ENCODE measurements around the gene SLC30A3.
"Not testable (repeated sequence)": the region's sequence is repeated elsewhere in the genome, so short reads cannot be mapped to it uniquely, and the experiment has no call there.

The SLC30A3 gene

GRCh38 chr2:27271631-27272340 is 8.9 kb upstream of the SLC30A3 start:
- no peak for DNase-seq (ENCODE audit: low read depth, low spot score)
- no peaks in the 10 kb centered on the region for H3K9me3 ChIP-seq (ENCODE audit: control insufficient read depth, insufficient read depth, low read length)
- H3K4me1 ChIP-seq (ENCODE audit: control insufficient read depth, insufficient read depth, low read length), result no peaks in the 10 kb centered on the region
- H3K4me3 ChIP-seq (ENCODE audit: low read length), result no peak overlapping the region
- no peaks in the 10 kb centered on the region for H3K36me3 ChIP-seq (ENCODE audit: control insufficient read depth, insufficient read depth, low read length)
- H3K27ac ChIP-seq (ENCODE audit: low read length), result no peak overlapping the region
- no peaks in the 10 kb centered on the region; the same call in 1 of the 2 replicates for H3K27me3 ChIP-seq (ENCODE audit: control insufficient read depth, insufficient read depth, low read length)
- no CpG with 5 or more reads among the region's 11 CpGs for WGBS (ENCODE audit: insufficient coverage, insufficient read length)

- no peaks in the 10 kb centered on the region for H3K36me3 ChIP-seq (ENCODE audit: control insufficient read depth, insufficient read depth, low read length)
- no peak overlapping the region for H3K27ac ChIP-seq (ENCODE audit: low read length)
- H3K9me3 ChIP-seq (ENCODE audit: control insufficient read depth, insufficient read depth, low read length), result no peaks in the 10 kb centered on the region
- no peak overlapping the region for H3K4me3 ChIP-seq (ENCODE audit: low read length)
- no peaks in the 10 kb centered on the region for H3K4me1 ChIP-seq (ENCODE audit: control insufficient read depth, insufficient read depth, low read length)
- H3K27me3 ChIP-seq (ENCODE audit: control insufficient read depth, insufficient read depth, low read length), result peaks cover 4% of the 10 kb centered on the region; the same call in 1 of the 2 replicates
- WGBS (ENCODE audit: insufficient coverage, insufficient read length), result no CpG with 5 or more reads among the region's 2 CpGs
- DNase-seq (ENCODE audit: low read depth, low spot score), result no peak
Observed at GRCh38 chr2:27270670-27271069, 7.8 kb upstream of the SLC30A3 start.

GRCh38 chr2:27270131-27270530 is 7.3 kb upstream of the SLC30A3 start:
- DNase-seq (ENCODE audit: low read depth, low spot score), result no peak
- Histone ChIP-seq H3K9me3 (ENCODE audit: control insufficient read depth, insufficient read depth, low read length) (no peaks in the 10 kb centered on the region), H3K27ac (ENCODE audit: low read length) (no peak overlapping the region), H3K4me1 (ENCODE audit: control insufficient read depth, insufficient read depth, low read length) (no peaks in the 10 kb centered on the region), H3K36me3 (ENCODE audit: control insufficient read depth, insufficient read depth, low read length) (no peaks in the 10 kb centered on the region), H3K27me3 (ENCODE audit: control insufficient read depth, insufficient read depth, low read length) (peaks cover 9% of the 10 kb centered on the region; the same call in 1 of the 2 replicates), H3K4me3 (ENCODE audit: low read length) (no peak overlapping the region)
- WGBS (ENCODE audit: insufficient coverage, insufficient read length), result no CpG with 5 or more reads among the region's 3 CpGs

GRCh38 chr2:27268296-27268695 is 5.4 kb upstream of the SLC30A3 start:
- H3K4me1 ChIP-seq (ENCODE audit: control insufficient read depth, insufficient read depth, low read length); H3K36me3 ChIP-seq (ENCODE audit: control insufficient read depth, insufficient read depth, low read length); H3K9me3 ChIP-seq (ENCODE audit: control insufficient read depth, insufficient read depth, low read length); H3K27ac ChIP-seq (ENCODE audit: low read length); DNase-seq (ENCODE audit: low read depth, low spot score); H3K4me3 ChIP-seq (ENCODE audit: low read length): not testable (repeated sequence)
- peaks cover 24% of the 10 kb centered on the region for H3K27me3 ChIP-seq (ENCODE audit: control insufficient read depth, insufficient read depth, low read length)
- WGBS (ENCODE audit: insufficient coverage, insufficient read length), result no CpG with 5 or more reads among the region's 13 CpGs

DNA sequence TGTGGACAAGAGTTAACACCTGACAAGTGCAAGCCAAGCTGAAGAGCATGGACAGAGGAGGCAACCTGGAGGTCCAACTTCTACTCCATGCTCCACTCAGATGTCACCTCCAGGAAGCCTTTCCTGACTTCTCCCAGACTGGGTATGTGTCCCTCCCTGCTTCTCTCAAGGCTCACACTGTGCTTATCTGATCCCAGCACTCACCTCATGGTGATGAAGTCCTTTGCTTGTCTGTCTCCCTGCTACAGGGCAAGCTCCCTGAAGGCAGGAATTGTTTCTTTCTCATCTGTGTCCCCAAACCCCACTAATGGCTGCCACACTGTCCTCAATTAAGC is 2.7 kb upstream of the SLC30A3 start:
- Histone ChIP-seq H3K36me3 (ENCODE audit: control insufficient read depth, insufficient read depth, low read length) (no peaks in the 10 kb centered on the region), H3K9me3 (ENCODE audit: control insufficient read depth, insufficient read depth, low read length) (no peaks in the 10 kb centered on the region), H3K4me1 (ENCODE audit: control insufficient read depth, insufficient read depth, low read length) (peaks cover 4% of the 10 kb centered on the region; the same call in 1 of the 2 replicates), H3K27ac (ENCODE audit: low read length) (no peak overlapping the region), H3K27me3 (ENCODE audit: control insufficient read depth, insufficient read depth, low read length) (peaks cover 40% of the 10 kb centered on the region), H3K4me3 (ENCODE audit: low read length) (no peak overlapping the region)
- DNase-seq (ENCODE audit: low read depth, low spot score), result no peak

DNA sequence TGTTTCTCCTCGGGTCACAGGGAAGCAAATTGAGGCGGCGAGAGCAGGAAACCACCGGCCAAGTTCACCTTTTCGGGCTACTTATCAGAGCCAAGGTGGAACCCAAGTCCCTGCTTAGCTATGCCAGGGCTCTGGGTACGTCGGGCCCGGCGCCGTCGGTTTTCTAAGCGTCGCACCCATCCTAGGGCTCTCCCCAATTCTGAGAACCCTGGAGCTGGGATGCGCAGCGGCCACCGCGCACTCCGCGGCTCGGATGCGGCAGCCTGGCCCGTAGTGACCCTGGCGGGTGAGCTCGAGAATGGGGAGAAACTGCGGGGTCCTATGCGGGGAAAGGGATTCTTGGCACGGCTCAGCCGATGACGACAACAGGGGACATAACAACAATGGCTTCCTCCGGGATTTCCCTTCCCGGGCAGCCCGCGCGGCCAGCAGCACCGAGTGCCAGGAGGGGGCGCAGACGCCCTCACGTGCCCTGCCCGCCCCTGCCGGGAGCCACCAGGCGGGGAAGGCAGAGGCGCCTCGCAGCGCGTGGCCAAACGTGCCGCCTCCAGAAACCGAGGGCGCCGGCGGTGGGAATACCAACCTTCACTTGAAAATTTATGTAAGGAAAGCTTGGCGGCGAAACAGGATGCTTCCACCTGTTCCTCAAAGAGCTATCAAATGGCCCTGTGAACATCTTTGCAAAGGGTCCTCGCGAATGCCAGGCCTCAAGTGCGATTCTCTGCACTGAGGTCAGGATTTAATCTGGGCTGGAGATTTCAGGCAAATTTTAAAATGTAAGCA is 2.1 kb upstream of the SLC30A3 start:
- no CpG with 5 or more reads among the region's 56 CpGs for WGBS (ENCODE audit: insufficient coverage, insufficient read length)
- peaks cover 4% of the 10 kb centered on the region; the same call in 1 of the 2 replicates for H3K4me1 ChIP-seq (ENCODE audit: control insufficient read depth, insufficient read depth, low read length)
- H3K36me3 ChIP-seq (ENCODE audit: control insufficient read depth, insufficient read depth, low read length), result no peaks in the 10 kb centered on the region
- no peak overlapping the region for H3K27ac ChIP-seq (ENCODE audit: low read length)
- H3K9me3 ChIP-seq (ENCODE audit: control insufficient read depth, insufficient read depth, low read length), result no peaks in the 10 kb centered on the region
- peaks cover 40% of the 10 kb centered on the region for H3K27me3 ChIP-seq (ENCODE audit: control insufficient read depth, insufficient read depth, low read length)
- peak overlapping the region; percentile 38; the same call in 1 of the 2 replicates for H3K4me3 ChIP-seq (ENCODE audit: low read length)
- DNase-seq (ENCODE audit: low read depth, low spot score), result no peak

DNA sequence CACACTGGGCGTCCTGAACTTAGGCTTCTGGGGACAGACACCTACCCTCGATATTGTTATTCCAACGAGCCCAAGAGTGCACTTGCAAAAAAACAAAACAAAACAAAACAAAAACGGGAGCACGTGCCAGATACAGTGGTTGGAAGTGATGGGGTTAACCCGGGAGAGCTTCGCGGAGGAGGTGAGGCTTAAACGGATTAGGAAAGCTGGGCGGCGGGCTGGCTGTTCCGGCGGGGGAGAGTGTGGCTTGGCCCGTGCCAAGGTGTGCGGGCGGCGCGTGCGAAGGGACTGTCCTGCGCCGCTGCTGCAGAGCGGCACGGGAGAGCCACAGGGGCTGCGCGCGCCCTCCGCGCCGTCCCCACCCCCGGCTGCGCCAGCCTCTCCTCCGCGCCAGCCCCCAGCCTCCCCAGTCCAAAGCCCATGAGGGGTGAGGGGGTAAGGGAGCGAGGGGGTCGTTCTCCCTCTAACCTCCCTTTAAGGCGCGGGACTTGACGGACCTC is 1.5 kb upstream of the SLC30A3 start:
- Histone ChIP-seq H3K36me3 (ENCODE audit: control insufficient read depth, insufficient read depth, low read length) (no peaks in the 10 kb centered on the region), H3K27me3 (ENCODE audit: control insufficient read depth, insufficient read depth, low read length) (peaks cover 40% of the 10 kb centered on the region), H3K9me3 (ENCODE audit: control insufficient read depth, insufficient read depth, low read length) (no peaks in the 10 kb centered on the region), H3K4me3 (ENCODE audit: low read length) (peak overlapping the region; percentile 38; the same call in 1 of the 2 replicates), H3K27ac (ENCODE audit: low read length) (no peak overlapping the region), H3K4me1 (ENCODE audit: control insufficient read depth, insufficient read depth, low read length) (peaks cover 4% of the 10 kb centered on the region; the same call in 1 of the 2 replicates)
- DNase-seq (ENCODE audit: low read depth, low spot score), result no peak
- no CpG with 5 or more reads among the region's 38 CpGs for WGBS (ENCODE audit: insufficient coverage, insufficient read length)

DNA sequence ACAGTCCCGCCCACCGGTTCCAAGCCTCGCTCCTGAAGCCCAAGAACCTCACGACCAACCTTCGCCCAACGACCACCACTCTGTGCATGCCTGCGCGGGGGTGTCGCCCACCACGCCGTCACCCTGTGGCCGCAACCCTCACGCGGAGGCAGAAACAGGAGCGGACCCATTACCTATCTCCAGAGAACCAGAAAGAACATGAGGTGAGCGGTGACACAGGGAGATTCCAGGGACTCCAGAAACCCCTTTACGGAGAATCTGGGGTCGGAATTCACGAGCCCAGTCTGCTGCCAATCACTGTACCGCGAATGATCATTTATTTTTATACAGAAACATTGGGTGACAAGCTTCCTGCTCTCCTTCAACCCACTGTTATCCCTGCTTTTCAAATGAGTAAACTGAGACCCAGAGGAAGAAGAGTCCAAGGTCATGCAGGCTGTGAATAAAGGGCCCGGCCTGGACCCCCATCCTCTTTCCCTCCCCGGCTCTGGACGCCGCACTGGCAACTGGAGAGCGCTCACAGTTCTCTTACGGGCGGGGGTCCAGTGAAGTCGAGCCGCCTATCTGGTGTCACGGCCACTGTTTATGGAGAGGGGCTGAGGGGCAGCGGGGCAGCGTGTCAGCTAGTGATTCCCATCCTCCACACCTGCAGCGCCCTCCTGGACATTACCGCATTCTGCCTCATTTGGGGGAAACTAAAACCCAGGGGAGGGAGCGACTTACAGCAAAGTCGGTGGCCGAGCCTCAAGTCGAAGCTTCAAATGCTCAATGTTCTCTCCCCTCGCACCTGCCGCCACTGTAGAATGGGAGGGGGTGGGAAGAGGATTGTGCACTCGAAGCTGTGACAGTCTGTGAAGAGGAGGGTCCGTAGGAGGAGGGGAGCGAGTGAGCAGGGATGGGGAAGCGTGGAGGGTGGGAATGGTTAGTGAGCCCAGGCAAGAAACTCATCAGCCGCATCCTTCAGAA is 723 bp upstream of the SLC30A3 start:
- H3K9me3 ChIP-seq (ENCODE audit: control insufficient read depth, insufficient read depth, low read length), result no peaks in the 10 kb centered on the region
- peak overlapping the region; percentile 81; the same call in 1 of the 2 replicates for H3K4me3 ChIP-seq (ENCODE audit: low read length)
- no peaks in the 10 kb centered on the region for H3K36me3 ChIP-seq (ENCODE audit: control insufficient read depth, insufficient read depth, low read length)
- peaks cover 4% of the 10 kb centered on the region; the same call in 1 of the 2 replicates for H3K4me1 ChIP-seq (ENCODE audit: control insufficient read depth, insufficient read depth, low read length)
- WGBS (ENCODE audit: insufficient coverage, insufficient read length), result no CpG with 5 or more reads among the region's 46 CpGs
- H3K27me3 ChIP-seq (ENCODE audit: control insufficient read depth, insufficient read depth, low read length), result peaks cover 40% of the 10 kb centered on the region
- no peak overlapping the region for H3K27ac ChIP-seq (ENCODE audit: low read length)
- DNase-seq (ENCODE audit: low read depth, low spot score), result no peak

DNA sequence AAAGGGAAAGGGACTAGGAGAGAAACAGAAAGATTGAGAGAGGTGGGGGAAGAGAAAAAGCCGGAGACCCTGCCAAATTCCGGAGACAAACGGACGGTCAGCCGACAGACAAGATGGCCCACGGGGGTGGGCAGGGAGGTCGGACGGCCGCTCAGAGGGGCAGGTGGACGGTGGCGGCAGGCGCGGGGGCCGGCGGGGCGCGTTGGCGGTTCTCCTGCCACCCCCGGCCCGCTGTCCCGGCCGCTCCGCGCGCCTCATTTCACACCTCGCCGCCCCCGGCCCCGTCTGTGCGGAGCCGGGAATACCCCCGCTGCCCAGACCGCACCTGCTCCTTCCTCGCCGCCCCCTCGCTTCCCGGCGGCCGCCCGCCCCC is 935 bp downstream of the SLC30A3 start:
- Histone ChIP-seq H3K27ac (ENCODE audit: low read length) (no peak overlapping the region), H3K27me3 (ENCODE audit: control insufficient read depth, insufficient read depth, low read length) (peaks cover 40% of the 10 kb centered on the region), H3K36me3 (ENCODE audit: control insufficient read depth, insufficient read depth, low read length) (no peaks in the 10 kb centered on the region), H3K4me1 (ENCODE audit: control insufficient read depth, insufficient read depth, low read length) (peaks cover 4% of the 10 kb centered on the region; the same call in 1 of the 2 replicates), H3K4me3 (ENCODE audit: low read length) (peak overlapping the region; percentile 81; the same call in 1 of the 2 replicates), H3K9me3 (ENCODE audit: control insufficient read depth, insufficient read depth, low read length) (no peaks in the 10 kb centered on the region)
- DNase-seq (ENCODE audit: low read depth, low spot score), result no peak
- WGBS (ENCODE audit: insufficient coverage, insufficient read length), result no CpG with 5 or more reads among the region's 40 CpGs

Measured in iPS DF 6.9 (cell line).